ENCODE data around the gene KAZN.

- TF ChIP-seq CTCF (IDR thresholded peaks at IDR 0.05) (no peak), SIN3A (IDR thresholded peaks at IDR 0.05; ENCODE audit: borderline replicate concordance, low read depth, low read length) (no peak), RFX5 (IDR thresholded peaks at IDR 0.05; ENCODE audit: low read length) (no peak), RCOR1 (IDR thresholded peaks at IDR 0.05; ENCODE audit: low read length) (no peak), EP300 (IDR thresholded peaks at IDR 0.05; ENCODE audit: borderline replicate concordance in 1 of 2, low read depth in 1 of 2, low read length in 1 of 2) (no peak), POLR2AphosphoS5 (IDR thresholded peaks at IDR 0.05; ENCODE audit: low read depth, low read length) (no peak), MAX (IDR thresholded peaks at IDR 0.05; ENCODE audit: low read depth) (no peak), TCF12 (IDR thresholded peaks at IDR 0.05) (no peak), SMC3 (IDR thresholded peaks at IDR 0.05; ENCODE audit: low read depth, low read length) (no peak), FOXJ3 (CRISPR knock-in tag; IDR thresholded peaks at IDR 0.05) (no peak)
These were observed 210.9 kb downstream of the KAZN start for GRCh38 chr1:14809191-14809981.
